ENCODE measurements around the gene MTRF1L.
"Not testable (repeated sequence)": the region's sequence is repeated elsewhere in the genome, so short reads cannot be mapped to it uniquely, and the experiment has no call there.

MTRF1L gene

DNA sequence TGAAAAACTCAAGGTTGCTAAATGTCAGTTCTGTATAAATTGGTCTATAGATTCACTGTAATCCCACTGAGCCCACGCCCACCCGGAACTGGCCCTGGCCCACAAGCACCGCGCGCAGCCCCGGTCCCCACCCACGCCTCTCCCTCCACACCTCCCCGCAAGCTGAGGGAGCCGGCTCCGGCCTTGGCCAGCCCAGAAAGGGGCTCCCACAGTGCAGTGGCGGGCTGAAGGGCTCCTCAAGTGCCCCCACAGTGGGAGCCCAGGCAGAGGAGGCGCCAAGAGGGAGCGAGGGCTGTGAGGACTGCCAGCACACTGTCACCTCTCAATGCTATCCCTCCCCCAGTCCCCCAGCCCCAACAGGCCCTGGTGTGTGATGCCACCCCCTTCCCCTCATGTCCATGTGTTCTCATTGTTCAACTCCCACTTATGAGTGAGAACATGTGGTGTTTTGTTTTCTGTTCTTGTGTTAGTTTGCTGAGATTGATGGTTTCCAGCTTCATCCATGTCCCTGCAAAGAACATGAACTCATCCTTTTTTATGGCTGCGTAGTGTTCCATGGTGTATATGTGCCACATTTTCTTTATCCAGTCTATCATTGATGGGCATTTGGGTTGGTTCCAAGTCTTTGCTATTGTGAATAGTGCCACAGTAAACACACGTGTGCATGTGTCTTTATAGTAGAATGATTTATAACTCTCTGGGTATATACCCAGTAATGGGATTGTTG, 36.2 kb downstream of the MTRF1L start:
- DNase-seq, result not testable (repeated sequence)

- no peak for DNase-seq
These were observed 43.2 kb downstream of the MTRF1L start for GRCh38 chr6:152959333-152959732.

GRCh38 chr6:152957796-152958195, 44.7 kb downstream of the MTRF1L start:
- no peak for DNase-seq

DNA sequence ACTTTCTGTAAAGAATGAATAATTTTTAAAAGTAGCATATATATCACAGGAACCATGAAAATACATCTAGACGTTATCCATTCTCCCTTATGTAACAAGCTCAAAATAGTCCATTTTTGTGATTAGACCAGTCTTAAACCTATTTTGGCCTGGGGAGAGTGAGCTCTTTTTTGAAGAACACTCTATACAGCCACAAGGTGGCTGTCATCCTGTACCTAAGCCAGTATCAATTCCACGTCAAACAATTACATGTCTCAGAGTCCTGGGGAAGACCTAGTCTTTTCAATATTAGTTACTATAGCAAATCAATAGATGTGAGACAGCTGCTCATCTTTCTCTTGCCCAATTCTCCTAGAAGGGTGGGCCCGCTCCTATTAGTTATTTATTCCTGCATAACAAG, 48.1 kb downstream of the MTRF1L start:
- no peak for DNase-seq

GRCh38 chr6:152952866-152953509, 49.5 kb downstream of the MTRF1L start:
- DNase-seq, result no peak

DNA sequence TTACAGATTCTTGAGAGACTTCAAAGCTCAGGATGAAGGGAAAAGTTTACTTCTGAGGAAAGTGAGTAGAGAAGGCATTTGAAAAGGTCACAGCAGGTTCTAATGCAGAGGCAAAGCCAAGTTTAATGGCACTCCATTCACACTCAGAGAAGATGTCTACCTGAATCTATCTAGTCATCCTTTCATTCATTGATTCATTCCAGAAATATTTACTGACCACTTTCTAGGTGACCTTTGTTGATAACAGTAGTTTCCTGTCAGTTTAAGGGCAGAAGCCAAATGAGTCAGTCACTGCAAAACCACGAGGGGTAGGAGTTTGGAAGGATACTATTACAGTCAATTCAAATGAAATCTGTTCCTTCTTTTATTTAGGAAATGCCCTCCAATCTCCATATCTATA, 50.5 kb downstream of the MTRF1L start:
- DNase-seq, result no peak

DNA sequence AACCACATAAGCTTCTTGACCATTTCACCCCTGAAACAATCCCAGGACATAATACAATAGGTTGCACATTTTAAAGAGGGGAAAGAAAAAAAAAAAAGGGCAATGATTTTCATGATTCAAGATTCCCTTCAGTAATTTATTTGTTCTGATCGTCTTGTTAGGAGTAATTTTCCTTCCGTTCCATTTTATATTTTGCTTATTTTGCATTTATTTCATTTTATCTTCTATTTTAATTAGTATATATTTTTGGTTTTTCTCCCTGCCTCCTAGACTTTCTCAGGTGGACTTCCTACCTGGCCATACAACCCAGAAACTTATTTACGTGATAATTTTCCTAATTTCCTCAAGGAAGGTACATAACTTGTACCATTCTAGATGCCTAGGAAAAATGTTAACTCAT, 52.3 kb downstream of the MTRF1L start:
- DNase-seq, result no peak

DNA sequence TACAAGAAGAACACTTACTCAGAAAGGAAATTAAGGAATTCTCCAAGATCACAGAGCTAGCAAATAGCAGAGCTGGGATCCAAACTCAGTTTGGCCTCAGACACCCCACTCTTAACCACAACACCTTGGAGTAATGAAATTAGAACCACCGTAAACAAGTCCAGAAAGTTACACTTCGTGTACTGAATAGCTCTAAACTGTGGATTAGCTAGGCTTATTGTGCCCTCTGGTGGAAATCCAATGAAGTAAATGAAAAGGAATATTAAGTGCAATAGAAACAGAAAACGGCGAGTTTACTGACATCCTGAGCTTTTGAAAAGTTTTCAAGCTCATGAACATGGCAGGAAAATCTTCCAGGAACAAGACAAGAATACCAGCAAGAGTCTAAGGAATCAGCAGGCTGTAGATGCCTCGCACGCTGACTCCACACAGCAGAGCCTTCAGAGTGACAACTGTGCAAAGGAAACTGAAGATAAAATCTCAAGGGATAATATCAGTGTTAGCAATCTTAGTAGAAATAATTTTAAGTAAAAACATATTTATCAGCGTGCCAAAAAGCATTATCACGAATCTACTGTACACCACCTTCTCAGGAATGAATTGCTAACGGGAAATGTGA, 54.2 kb downstream of the MTRF1L start:
- DNase-seq, result no peak

GRCh38 chr6:152946995-152947394, 55.5 kb downstream of the MTRF1L start:
- DNase-seq, result no peak

DNA sequence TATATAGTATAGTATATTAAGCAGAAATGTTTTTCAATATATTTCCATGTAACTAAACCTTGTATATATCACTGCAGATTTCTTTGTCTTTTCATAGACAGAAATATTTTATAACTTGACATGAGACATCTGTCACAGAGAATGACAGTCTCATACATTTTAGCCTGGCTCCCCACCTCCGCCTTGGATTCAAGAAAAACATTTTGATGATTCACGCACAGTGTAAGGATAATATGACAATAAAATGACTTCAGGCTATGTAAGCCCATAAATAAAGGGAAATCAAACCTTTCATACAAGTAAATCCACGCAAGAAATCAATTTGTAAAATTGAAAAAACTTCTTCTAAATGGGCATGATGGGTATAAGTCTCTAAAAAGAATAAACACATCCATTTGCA, 56.0 kb downstream of the MTRF1L start:
- no peak for DNase-seq

DNA sequence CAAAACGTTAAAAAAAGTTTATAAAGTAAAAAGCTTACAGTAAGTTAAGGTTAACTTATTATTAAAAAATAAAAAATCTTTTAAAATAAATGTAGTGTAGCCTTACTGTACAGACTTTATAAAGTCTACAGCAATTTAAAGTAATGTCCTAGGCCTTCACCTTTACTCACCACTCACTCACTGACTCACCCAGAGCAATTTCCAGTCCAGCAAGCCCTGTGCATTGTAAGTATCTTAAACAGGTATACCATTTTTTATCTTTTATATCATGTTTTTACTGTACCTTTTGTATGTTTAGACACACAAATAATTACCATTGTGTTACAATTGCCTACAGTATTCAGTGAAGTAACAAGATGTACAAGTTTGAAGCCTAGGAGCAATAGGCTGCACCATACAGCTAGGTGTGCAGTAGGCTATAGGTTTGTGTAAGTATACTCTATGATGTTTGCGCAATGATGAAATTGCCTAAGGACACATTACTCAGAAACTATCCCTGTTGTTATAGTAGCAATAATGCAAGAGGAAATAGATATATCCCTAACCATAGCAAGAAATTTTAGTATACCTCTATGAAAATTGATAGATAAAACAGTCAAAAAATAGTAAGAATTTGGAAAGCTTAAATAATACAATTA, 59.1 kb downstream of the MTRF1L start:
- no peak for DNase-seq

- DNase-seq, result no peak
These were observed 60.1 kb downstream of the MTRF1L start for GRCh38 chr6:152942319-152942869.

DNA sequence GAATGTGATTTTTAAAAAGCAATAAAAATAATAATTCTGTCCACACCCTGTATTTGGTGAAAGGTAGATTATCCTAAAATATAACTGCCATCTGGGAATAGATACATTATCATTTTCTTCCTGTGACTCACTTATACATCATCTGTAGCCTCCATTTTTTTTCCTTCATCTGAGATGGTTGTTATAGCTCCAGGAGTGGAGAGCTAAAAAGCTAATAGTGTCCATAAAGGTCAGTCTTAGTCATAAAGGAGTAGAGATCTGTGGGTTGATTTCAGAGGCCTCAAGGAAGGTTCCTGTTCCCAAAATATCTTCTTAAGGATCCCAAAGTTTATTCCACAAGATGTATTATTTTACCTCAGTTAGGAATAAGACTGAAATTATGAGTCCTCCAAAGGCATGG, 60.8 kb downstream of the MTRF1L start:
- no peak for DNase-seq
